Pulmonary artery endothelial cell (primary cell): ENCODE data around the gene FAM72A. TPM values are rescaled to one million over a fixed set of nuclear protein-coding genes. Genes with fewer than 3 reads are reported as not detected.
"Not testable (repeated sequence)": the region's sequence is repeated elsewhere in the genome, so short reads cannot be mapped to it uniquely, and the experiment has no call there.

Experiments used
- DNase-seq: peaks from one replicate; pipeline ENCODE4 v3.0.0-alpha.2; 2011; ENCODE audit warnings: low read depth, low spot score
- total RNA-seq: library from RNA; depleted of rRNA; stranded (reverse); fragments of >200 nt; gene quantifications from 2 replicates; pipeline ENCODE4 v1.2.3, GENCODE V29; 2014

FAM72A gene
- total RNA-seq, 1 donor from 2014 or later = 3.8 TPM

GRCh38 chr1:206215600-206216392, 13.2 kb upstream of the FAM72A start:
- not testable (repeated sequence) for DNase-seq

DNA sequence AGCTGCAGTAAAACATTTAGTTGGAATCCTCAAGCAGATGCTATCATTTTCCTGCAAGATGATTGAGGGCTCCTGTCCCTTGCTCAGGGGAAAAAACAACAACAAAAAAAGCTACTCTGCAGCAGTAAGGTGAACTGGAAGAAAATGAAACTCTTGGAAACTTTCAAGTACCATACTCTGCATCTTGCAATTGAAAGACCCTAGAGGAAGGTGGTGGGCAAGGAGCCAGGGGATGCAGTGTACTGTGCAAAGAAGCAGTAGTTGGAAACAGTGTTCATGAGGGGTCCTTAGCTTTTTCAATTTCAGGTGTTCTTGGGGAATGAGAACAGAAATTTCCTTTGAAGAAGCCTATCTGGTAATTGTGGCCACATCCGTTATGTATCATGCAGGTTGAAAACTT, 8.2 kb upstream of the FAM72A start:
- not testable (repeated sequence) for DNase-seq

DNA sequence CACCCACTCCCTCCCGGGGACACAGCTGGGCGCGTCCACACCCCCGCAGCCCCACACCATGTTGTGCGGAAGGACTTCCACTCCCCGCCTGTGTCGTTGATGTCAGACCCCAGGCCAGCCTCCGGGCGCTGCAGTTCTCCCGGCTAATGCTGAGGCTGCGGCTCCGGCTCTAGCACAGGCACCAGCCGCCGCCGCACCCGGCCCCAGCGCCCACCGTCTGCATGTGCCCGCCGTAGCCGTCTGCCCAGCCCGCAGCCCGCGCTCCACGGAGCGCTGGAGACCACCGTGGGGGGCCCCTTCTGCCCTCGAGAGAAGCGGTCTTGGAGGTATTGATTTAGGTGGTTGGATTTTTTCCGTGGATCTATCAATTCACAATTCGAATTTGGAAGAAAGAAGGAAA, 2.9 kb upstream of the FAM72A start:
- DNase-seq = not testable (repeated sequence)

GRCh38 chr1:206204871-206205270, 2.2 kb upstream of the FAM72A start:
- peak; percentile 13 for DNase-seq

- not testable (repeated sequence) for DNase-seq
These were observed 1.5 kb upstream of the FAM72A start for GRCh38 chr1:206204159-206204511.

DNA sequence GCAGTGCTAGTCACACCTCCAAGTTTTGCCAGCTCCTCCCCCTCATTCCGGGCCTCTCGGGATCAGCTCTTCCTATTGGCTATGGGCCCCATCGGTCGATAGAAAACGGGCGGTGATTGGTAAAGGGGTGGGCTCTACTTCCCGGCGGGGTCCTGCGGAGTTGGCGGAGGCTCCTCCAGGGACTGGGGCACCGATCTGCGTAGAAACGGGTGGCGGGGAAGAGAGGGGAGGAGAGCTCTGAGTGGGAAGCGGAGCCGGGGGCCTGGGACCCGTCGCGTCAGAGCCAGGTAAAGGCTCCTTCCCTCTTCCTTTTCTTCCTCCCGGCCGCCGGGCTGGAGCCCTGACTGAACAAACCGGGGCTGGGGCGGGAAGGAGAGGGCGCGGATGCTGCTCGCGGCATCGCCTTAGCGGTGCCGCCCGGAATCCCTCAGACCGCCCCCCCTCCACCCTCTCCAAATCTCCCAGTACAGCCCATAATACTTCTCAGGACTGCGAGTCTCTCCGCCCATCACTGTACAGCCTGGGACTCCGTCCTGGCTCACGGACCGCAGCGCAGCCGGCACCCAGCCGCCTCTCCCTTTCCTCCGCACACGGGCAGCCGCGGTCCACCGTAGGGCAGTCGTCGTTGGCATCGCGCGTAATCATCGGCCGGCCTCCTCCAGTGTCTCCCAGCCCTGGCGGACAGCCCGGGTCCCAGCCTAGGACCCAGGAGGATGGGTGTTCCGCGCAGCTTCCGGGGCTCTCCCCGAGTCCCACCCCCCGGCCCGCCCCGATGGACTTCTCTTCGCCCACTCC, 922 bp upstream of the FAM72A start, which contains the start of gene SRGAP2:
TSS of gene SRGAP2 (plus strand) at position 178 of the 795 bp plus-strand sequence. CDS start 2,430 bp downstream, outside the sequence.
- not testable (repeated sequence) for DNase-seq

DNA sequence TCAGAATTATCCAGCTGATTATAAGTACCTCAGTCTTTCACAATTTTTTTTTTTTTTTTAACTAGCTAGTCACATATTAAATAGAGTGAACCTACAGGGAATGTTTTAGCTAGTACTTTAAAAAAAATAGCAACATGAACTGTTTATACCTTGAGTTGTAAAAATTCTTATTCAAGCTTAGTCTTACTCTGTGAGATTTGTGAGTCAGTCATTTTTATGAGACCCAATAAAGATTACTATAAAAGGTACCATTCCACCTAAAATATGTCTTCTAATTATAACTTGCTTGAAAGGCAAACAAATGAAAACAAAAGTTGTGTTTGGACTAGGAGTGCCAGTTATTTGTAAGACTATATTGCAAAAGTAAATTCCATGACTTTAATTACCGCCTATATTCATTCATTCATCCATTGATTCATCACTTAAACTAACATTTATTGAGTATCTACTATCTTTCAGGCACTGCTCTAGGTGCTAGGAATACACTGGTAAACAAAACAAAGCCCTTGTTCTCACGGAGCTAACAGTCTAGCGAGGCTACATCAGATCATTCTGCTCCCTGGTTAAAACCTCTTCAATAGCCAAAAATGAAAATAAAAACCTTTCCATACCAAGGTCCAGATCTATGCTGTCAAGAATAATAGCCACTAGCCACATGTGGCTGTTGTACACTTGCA, 5.8 kb downstream of the FAM72A start:
- not testable (repeated sequence) for DNase-seq

DNA sequence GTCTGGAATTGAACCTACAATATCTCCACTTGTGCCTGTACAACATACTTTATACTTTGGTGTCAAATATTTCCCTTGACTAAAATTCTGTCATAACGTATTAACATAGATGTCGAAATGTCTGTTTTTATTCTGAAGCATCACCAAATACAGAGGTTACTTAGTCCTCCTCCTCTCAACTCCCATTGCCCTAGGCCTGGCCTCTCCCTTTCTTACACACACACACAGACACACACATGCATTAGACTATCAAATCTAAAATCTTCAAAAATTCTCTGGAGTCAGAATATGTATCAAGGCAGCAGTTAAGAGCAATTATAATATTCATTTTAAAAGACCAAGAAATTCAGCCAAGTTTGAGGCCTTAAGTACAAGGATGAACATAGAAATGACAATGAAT, 7.5 kb downstream of the FAM72A start:
- DNase-seq = not testable (repeated sequence)

DNA sequence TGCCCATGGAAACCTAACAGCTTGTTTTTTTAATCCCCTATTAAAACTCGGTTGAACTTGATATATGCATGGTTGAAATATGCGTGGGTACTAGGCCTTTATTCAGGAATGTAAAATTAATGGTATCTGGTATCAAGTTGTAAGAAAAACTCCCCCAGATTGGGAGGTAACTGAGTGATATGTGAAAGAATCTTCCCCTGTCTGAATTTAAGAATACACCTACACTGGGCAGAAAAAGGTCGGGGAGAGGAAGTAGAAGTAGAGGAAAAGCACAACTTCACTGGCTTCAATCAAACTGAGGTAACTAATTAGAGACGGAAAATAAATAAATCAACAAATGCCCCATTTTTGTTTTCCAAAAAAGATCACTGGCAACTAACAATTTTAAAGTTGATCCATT, 15.8 kb downstream of the FAM72A start:
- not testable (repeated sequence) for DNase-seq

DNA sequence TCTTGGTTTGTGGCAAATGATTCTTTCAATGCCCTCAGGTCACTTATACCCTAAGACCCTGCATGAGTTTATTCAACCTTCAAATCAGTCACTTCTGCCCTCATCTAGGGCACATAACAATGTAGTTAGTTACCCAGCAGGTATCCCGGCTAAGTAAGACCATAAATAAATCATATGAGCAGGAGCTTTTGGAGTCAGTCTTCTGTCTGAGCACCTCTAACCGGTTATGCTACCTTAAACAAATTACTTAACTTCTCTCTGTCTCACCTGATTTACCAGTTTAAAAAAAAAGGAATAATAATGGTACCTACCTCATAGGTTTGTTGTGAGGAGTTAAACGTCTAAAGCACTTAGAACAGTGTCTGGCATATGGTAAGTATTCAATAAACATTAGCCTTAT, 16.9 kb downstream of the FAM72A start:
- not testable (repeated sequence) for DNase-seq

DNA sequence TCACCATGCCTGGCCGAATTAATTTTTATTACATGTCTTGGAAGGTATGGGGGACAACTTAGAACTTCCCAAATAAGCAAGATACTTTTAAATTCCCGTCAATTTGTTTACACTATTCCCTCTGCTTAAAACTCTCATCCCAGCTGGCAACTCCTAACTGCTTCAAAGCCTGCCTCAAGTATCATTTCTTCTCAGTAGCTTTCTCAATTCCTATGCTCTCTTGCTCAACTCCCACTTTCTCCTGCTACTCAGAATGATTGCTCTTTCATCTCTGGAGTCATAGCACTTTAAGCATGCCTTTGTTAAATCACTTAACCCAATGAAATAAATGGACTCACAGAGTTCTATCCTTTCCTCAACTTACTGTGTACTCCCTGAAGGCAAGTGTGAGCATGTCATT, 18.9 kb downstream of the FAM72A start:
- not testable (repeated sequence) for DNase-seq

- not testable (repeated sequence) for DNase-seq
These were observed 20.0 kb downstream of the FAM72A start for GRCh38 chr1:206182368-206183317.

GRCh38 chr1:206179666-206180065, 23.0 kb downstream of the FAM72A start:
- not testable (repeated sequence) for DNase-seq

DNA sequence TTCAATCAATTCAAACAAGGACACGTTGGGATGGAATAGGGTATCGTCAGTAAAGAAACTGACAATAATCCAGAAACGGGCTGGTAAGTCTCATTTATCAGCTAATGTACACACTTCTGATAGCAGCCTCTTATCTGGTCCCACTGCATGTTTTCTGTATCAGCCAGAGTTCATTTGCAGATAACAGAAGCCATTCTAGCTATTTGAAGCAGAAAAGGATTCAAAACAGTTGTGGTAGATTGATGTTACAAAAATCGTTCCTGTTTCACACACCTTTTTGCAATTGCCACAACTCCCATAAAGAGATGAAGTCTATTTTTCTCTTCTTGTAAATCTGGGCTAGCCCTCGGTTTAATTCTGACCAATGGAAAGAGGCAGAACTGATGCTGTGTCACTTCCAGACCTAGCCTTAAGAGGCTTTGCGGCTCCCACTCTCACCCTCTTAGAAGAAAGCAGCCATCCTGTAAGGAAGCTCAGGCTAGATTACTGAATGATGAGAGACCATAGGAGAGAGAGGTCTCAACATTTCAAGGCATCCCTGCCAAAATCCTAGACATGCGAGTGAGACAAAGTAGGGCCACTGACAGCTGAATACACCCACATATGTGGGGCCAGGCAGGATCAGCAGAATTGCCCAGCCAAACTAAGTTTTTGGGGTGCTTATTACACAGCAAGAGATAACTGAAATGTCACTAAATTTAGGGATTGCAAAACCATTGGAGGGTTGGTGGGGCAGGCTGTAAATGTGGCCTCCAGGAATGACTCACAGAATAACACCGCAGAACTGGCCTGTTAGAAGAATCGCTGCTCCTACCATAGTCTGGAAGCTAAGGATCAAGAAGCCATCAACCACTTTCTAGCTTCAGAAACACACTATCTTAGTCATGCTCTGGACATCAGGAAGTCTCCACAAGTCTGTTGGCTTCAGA, 24.3 kb downstream of the FAM72A start:
- DNase-seq = not testable (repeated sequence)

- DNase-seq = not testable (repeated sequence)
These were observed 26.5 kb downstream of the FAM72A start for GRCh38 chr1:206176114-206176502.

DNA sequence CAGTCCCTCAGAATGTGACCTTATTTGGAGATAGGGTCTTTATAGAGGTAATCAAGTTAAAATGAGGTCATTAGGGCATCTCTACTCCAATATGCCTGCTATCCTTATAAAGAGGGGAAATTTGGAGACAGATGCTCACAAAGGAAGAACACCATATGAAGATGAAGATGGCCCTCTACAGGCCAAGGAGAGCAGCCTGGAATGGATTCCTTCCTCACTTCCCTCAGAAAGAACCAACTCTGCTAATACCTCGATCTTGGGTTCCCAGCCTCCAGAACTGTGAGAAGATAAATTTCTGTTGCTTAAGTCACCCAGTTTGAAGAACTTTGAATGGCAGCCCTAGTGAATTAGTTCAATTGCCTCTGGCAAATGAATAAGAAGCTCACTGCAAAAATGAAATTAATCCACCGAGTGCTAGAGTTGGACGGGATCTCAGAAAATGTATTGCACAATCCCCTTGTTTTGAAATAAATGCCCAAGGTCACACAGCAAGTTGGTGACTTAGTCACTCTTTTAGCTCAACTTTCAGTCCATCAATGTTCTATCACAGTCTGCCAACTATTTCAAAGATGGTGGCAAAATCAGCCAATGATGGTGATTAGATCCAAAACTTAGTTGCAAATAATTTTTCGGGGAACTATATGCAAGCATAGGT, 27.1 kb downstream of the FAM72A start:
- DNase-seq = not testable (repeated sequence)

DNA sequence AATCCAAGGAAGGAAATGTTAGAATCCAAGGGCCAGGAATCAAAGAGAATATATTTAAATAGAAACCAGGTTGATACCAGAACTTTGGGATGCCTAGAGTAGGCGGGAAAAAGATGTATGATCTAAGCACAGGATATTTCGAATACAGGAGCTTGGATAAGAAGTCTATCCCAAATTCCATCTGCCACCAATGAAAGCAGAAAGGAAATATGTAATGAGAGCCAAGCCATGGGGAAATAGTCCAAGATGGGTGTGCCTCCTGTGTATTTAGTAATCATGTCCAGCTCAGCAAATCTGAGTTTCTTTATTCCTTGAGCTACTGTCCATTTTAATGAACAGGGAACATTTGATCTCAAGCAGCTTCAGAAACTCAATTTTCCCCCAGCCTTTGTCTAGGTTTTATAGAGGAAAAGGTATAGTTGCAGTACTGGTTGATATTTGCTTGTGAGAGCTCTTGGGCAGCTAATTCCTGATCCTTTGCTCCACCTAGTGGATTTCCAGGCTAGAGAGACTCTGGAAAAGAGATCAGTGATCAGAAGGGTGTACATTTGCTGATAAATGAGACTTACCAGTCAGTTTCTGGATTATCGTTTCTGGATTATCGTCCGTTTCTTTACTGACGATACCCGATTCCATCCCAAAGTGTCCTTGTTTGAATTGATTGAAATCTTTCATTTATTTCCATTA, 28.3 kb downstream of the FAM72A start:
- DNase-seq = not testable (repeated sequence)

DNA sequence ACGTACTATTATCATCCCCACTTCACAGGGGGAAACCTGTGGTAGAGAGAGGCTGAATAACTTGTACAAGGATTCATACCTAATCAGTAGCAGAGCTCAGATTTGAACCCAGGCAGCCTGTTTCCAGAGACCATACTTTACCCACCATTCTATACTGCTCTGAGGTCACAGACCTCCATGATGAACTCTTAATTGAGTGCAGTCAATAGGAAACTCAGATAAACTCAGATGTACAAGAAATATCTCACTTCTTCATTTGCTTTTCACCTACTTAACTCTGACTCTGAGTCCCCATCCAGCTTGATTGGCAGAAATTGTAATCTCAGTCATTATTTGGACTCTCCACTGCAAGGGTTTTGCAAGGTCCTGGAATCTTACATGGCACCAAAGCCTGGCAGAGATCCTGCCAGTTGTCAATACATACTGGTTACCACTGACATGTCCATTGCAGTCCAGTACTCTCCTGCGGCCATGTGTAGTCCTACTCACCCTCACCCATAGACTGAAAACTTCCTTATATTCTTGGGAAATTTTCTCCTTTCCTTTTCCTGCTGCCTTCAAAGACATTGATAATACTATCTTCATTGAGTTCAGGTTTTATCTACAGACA, 29.4 kb downstream of the FAM72A start:
- DNase-seq = not testable (repeated sequence)
